ENCODE measurements around the gene NSUN6. TPM values are rescaled to one million over a fixed set of nuclear protein-coding genes. Genes with fewer than 3 reads are reported as not detected.

The NSUN6 gene
- total and polyA plus RNA-seq, 10 of the 15 experiments (the other 5 are each of a cell fraction or from before 2014, with no cell fraction given), result 10.2 to 25.0 (median 15.6) TPM

DNA sequence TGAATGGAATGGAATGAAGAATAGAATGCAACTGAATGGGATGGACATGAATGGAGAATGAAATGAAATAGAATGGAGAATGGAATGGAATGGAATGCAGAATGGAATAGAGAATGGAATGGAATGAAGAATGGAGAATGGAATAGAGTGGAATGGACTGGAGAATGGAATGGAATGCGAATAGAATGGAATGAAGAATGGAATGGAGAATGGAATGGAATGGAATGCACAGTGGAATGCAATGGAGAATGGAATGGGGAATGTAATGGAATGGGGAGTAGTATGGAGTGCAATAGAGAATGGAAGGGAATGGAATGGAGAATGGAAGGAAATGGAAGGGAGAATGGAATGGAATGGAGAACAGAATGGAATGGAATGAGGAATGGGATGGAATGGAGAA lies 93.4 kb downstream of the NSUN6 start:
- H3K79me2 ChIP-seq (ENCODE audit: control insufficient read depth, insufficient read depth, low read length), result no peaks in the 10 kb centered on the region
- DNase-seq (ENCODE audit: low read depth, low spot score) (no peak), FAIRE-seq (no peak), ATAC-seq (no peak)
- no peaks in the 10 kb centered on the region; a peak in 1 of 4 replicates for H3K36me3 ChIP-seq (ENCODE audit: control insufficient read depth in 2 of 2, insufficient read depth in 2 of 2, low read length in 1 of 2)
- WGBS (ENCODE audit: insufficient coverage, insufficient replicate concordance, low lambda C conversion rate, missing lambda C conversion rate), result 94% methylated on average over 1 of the region's 1 CpG
- no peaks in the 10 kb centered on the region for H4K20me1 ChIP-seq (ENCODE audit: control insufficient read depth, insufficient read depth)
- H3K9me3 ChIP-seq (replicated peaks; ENCODE audit: control insufficient read depth, insufficient read depth, low read length), result no peaks in the 10 kb centered on the region; the same call in 1 of the 3 replicates
- ChIA-PET SMC1A (ENCODE audit: uncharacterized antibody, unreplicated experiment) (no interaction called here), POLR2A (no interaction called here), CTCF (no interaction called here), RAD21 (ENCODE audit: unreplicated experiment) (no interaction called here)
- no peak overlapping the region for H3K9ac ChIP-seq (ENCODE audit: control insufficient read depth, insufficient read depth, low read length)
- H3K4me2 ChIP-seq (ENCODE audit: control insufficient read depth, insufficient read depth), result no peak overlapping the region
- H3K27ac ChIP-seq (ENCODE audit: control insufficient read depth, insufficient read depth), result no peak overlapping the region
- in situ Hi-C loops (cut with MboI) (no loop called here), intact Hi-C loops (cut with micrococcal nuclease; ENCODE audit: unreplicated experiment) (no loop called here)
- no peak overlapping the region for H2AFZ ChIP-seq (ENCODE audit: control insufficient read depth, low read depth, low read length)
- H3K4me1 ChIP-seq (ENCODE audit: control insufficient read depth, insufficient read depth, low read length), result no peaks in the 10 kb centered on the region
- no peaks in the 10 kb centered on the region for H3K27me3 ChIP-seq (replicated peaks in 1 of 2; ENCODE audit: control insufficient read depth in 2 of 2, insufficient read depth in 2 of 2, low read length in 1 of 2)
- BruUV-seq (replicated peaks), result no TSS peak
- TF ChIP-seq RFX5 (IDR thresholded peaks at IDR 0.05; ENCODE audit: low read depth, low read length), result no peak
- no peak for TF ChIP-seq MYB (IDR thresholded peaks at IDR 0.05; ENCODE audit: borderline replicate concordance, low read depth, low read length)
- TF ChIP-seq CREB1 (IDR thresholded peaks at IDR 0.05; ENCODE audit: low read depth), result no peak
- no peak for TF ChIP-seq STAT1 (conservative IDR thresholded peaks at IDR 0.05)
- TF ChIP-seq NBN (IDR thresholded peaks at IDR 0.05), result no peak
- no peak for TF ChIP-seq ZNF217 (IDR thresholded peaks at IDR 0.05)
- no peak overlapping the region for H3K4me3 ChIP-seq

DNA sequence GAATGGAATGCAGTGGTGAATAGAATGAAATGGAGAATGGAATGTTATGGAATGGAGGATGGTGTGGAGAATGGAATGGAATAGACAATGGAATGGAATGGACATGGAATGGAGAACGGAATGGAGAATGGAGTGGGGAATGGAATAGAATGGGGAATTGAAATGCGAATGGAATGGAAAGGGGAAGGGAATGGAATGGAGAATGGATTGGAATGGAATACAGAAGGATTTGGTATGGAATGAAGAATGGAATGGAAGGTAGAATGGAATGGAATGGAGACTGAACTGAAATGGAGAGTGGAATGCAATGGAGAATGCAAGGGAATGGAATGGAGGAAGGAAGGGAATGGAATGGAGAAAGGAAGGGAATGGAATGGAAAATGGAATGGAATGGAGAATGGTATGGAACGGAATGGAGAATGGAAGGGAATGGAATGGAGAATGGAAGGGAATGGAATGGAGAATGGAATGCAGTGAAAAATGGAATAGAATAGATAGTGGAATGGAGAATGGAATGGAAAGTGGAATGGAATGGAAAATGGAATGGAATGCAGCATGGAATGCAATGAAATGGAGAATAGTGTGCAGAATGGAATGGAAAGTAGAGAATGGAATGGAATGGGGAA lies 94.8 kb downstream of the NSUN6 start:
- H3K27ac ChIP-seq (ENCODE audit: control insufficient read depth, insufficient read depth), result no peak overlapping the region
- 97% methylated on average over 3 of the region's 3 CpGs for WGBS (ENCODE audit: insufficient coverage, insufficient replicate concordance, low lambda C conversion rate, missing lambda C conversion rate)
- no peak overlapping the region for H3K9ac ChIP-seq (ENCODE audit: control insufficient read depth, insufficient read depth, low read length)
- ChIA-PET SMC1A (ENCODE audit: uncharacterized antibody, unreplicated experiment) (no interaction called here), CTCF (no interaction called here), POLR2A (no interaction called here), RAD21 (ENCODE audit: unreplicated experiment) (no interaction called here)
- H2AFZ ChIP-seq (ENCODE audit: control insufficient read depth, low read depth, low read length), result no peak overlapping the region
- in situ Hi-C loops (cut with MboI), result no loop called here
- ATAC-seq (no peak), FAIRE-seq (no peak), DNase-seq (ENCODE audit: low read depth, low spot score) (no peak)
- no TSS peak for BruUV-seq (replicated peaks)
- H3K79me2 ChIP-seq (ENCODE audit: control insufficient read depth, insufficient read depth, low read length), result no peaks in the 10 kb centered on the region
- H3K4me3 ChIP-seq, result no peak overlapping the region
- no peaks in the 10 kb centered on the region for H3K4me1 ChIP-seq (ENCODE audit: control insufficient read depth, insufficient read depth, low read length)
- H4K20me1 ChIP-seq (ENCODE audit: control insufficient read depth, insufficient read depth), result no peaks in the 10 kb centered on the region
- no peak for TF ChIP-seq GABPA (IDR thresholded peaks at IDR 0.05; ENCODE audit: low read depth)
- TF ChIP-seq SIX5 (IDR thresholded peaks at IDR 0.05; ENCODE audit: low read depth, low read length, severe bottlenecking), result no peak
- no peak for TF ChIP-seq NRF1 (conservative IDR thresholded peaks at IDR 0.05; ENCODE audit: low read depth, low read length)
- TF ChIP-seq, protein P1, sequence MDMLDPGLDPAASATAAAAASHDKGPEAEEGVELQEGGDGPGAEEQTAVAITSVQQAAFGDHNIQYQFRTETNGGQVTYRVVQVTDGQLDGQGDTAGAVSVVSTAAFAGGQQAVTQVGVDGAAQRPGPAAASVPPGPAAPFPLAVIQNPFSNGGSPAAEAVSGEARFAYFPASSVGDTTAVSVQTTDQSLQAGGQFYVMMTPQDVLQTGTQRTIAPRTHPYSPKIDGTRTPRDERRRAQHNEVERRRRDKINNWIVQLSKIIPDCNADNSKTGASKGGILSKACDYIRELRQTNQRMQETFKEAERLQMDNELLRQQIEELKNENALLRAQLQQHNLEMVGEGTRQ (IDR thresholded peaks at IDR 0.05; ENCODE audit: borderline replicate concordance, low read depth, low read length), result no peak
- no peak for TF ChIP-seq HCFC1 (IDR thresholded peaks at IDR 0.05; ENCODE audit: low read length)
- 0 out of 4 replicates have a peak, but pooled peaks of 1 of the 2 experiments have one; percentile 1 for TF ChIP-seq IKZF2 (IDR thresholded peaks at IDR 0.05)
- TF ChIP-seq NFXL1 (IDR thresholded peaks at IDR 0.05; ENCODE audit: borderline replicate concordance), result no peak
- intact Hi-C loops (cut with micrococcal nuclease; ENCODE audit: unreplicated experiment), result no loop called here
- H3K36me3 ChIP-seq (ENCODE audit: control insufficient read depth in 2 of 2, insufficient read depth in 2 of 2, low read length in 1 of 2), result peaks cover 0 to 1% of the 10 kb centered on the region in 2 experiments; a peak in 1 of 4 replicates
- no peaks in the 10 kb centered on the region; the same call in 2 of the 3 replicates for H3K9me3 ChIP-seq (replicated peaks; ENCODE audit: control insufficient read depth, insufficient read depth, low read length)
- no peak overlapping the region for H3K4me2 ChIP-seq (ENCODE audit: control insufficient read depth, insufficient read depth)
- no peaks in the 10 kb centered on the region for H3K27me3 ChIP-seq (replicated peaks in 1 of 2; ENCODE audit: control insufficient read depth in 2 of 2, insufficient read depth in 2 of 2, low read length in 1 of 2)

Data from GM12878 (cell line).